HL-60/S4 treated with retinoic acid at 250 ng/mL for 4 days and 3 days (cell line): ENCODE results near the gene ZBTB46.
"Not testable (repeated sequence)": the region's sequence is repeated elsewhere in the genome, so short reads cannot be mapped to it uniquely, and the experiment has no call there.

Experiments
- in situ Hi-C: fragments of 300-500 bp; cut with MboI; formaldehyde crosslinking; loops from 2 replicates; pipeline ENCODE4 v1.7.0; 2022; ENCODE audit warnings: low sequenced_read_pairs

ZBTB46 gene

GRCh38 chr20:63819224-63819921, 11.7 kb downstream of the ZBTB46 start:
- in situ Hi-C loops, result no loop called here

DNA sequence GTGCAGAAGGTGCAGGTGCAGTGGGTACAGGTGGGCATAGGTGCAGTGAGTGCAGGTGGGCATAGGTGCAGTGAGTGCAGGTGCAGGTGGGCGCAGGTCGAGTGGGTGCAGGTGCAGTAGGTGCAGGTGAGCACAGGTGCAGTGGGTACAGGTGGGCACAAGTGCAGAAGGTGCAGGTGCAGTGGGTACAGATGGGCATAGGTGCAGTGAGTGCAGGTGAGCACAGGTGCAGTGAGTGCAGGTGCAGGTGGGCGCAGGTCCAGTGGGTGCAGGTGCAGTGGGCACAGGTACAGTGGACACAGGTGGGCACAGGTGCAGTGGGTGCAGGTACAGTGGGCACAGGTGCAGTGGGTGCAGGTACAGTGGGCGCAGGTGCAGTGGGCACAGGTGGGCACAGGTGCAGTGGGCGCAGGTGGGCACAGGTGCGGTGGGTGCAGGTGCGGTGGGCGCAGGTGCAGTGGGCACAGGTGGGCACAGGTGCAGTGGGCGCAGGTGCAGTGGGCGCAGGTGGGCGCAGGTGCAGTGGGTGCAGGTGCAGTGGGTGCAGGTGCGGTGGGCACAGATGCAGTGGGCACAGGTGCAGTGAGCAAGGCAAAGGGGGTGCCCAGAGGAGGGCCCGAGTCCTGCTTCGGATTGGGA, 15.3 kb downstream of the ZBTB46 start:
- in situ Hi-C loops, result no loop called here

DNA sequence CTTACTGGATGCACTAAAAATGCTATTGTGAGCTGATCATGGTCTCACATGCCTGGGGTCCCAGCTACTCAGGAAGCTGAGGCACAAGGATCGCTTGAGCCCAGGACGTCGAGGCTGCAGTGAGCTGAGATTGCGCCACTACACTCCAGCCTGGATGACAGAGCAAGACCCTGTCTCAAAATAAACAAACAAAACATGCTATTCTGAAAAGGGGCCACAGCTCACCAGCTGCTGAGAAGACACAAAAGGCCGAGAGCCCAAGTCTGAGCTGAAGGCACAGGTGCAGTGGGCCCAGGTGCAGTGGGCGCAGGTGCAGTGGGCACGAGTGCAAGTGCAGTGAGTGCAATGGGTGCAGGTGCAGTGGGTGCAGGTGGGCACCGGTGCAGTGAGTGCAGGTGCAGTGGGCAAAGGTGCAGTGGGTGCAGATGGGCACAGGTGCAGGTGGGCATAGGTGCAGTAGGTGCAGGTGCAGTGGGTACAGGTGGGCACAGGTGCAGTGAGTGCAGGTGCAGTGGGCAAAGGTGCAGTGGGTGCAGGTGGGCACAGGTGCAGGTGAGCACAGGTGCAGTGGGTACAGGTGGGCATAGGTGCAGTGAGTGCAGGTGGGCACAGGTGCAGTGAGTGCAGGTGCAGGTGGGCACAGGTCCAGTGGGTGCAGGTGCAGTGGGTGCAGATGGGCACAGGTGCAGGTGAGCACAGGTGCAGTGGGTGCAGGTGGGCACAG, 16.0 kb downstream of the ZBTB46 start:
- in situ Hi-C loops, result no loop called here

- in situ Hi-C loops, result no loop called here
These were observed 19.6 kb downstream of the ZBTB46 start for GRCh38 chr20:63811491-63811875.

- in situ Hi-C loops, result no loop called here
These were observed 20.2 kb downstream of the ZBTB46 start for GRCh38 chr20:63810730-63811490.

DNA sequence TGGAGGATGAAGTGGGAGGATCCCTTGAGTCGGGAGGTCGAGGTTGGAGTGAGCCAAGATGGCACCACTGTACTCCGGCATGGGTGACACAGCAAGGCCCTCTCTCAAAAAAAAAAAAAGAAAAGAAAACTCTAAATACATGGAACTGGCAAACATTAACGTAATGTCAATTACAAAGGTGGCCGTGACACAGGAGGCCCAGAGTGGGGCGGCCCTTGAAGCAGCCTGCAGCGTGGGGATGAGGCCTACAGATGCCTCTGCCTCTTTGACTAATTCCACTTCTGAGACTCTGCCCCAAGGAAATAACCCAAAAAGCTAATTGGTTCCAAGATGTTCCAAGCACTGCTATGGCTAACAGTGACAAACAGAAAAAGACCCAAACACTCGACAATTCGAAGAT, 21.2 kb downstream of the ZBTB46 start:
- in situ Hi-C loops, result no loop called here

DNA sequence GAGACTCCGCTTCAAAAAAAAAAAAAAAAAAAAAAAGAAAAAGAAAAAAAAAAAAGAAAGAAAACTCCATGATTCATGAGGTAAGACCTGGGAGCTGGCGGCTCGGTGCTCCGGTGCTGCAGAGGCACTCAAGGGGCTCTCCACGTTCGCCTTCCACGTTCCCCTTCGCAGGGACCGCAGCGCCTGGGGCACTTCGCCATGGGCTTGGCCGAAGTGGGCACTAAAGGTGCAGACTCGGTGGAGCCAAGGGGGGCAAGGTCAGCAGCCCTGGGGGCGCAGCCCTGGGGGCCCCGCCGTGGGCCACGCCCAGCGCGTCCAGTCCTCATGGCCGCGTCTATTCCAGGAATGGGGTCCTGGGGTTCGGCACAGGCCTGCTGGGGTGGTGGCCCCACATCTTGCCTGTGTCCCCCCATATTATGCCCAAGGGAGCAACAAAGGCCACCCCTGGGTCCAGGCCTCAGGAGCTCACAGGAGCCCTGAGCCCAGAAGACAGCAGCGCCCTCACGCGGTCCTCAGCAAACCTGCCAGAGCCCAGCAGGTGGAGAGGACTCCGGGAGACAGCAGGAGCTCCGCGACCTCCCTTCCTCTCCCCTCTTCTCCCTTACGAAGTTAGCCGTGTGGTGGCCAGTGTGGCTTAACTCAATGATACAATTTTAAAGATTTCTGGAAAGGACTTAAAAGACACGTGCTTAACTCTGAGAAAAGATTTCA, 21.9 kb downstream of the ZBTB46 start:
- in situ Hi-C loops, result no loop called here

- in situ Hi-C loops, result no loop called here
These were observed 22.8 kb downstream of the ZBTB46 start for GRCh38 chr20:63808145-63808724.

- in situ Hi-C loops, result no loop called here
These were observed 23.4 kb downstream of the ZBTB46 start for GRCh38 chr20:63807654-63808053.

DNA sequence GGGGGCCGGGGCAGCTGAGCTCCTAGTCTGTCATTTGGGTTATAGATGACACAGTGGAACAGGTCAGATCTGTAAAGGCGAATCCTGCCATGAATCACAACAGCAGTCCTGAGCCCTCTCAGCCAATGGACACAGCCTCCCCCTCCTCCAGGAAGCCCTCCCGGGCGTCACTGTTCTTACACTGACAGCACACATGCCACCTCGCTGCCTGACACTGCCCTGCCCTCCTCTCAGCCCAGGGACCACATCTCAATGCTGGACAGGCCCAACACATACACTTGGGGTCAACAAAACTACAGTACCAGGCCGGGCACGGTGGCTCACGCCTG, 26.8 kb downstream of the ZBTB46 start:
- in situ Hi-C loops, result no loop called here

DNA sequence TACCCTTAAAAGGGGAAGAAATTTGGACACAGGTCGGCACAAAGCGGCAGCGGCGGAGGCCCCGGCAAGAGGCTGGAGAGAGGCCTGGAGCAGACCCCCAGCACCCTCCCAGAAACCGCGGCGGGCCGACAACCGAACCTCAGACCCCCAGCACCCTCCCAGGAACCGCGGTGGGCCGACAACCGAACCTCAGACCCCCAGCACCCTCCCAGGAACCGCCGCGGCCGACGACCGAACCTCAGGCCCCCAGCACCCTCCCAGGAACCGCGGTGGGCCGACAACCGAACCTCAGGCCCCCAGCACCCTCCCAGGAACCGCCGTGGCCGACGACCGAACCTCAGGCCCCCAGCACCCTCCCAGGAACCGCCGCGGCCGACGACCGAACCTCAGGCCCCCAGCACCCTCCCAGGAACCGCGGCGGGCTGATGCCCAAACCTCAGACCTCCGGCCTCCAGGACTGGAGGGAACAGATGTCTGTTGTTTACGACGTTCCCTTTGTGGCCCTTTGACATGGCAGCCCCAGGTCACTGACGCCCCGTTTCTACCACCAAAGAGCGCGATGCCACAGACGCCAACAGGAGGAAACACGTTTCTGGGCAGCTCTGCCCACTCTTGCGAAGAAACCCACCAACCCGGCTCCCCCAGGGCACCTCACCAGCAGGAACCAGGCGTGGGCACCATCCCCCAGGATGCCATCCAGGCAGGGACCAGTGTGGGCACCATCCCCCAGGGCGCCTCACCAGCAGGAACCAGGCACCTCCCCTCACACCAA, 28.4 kb downstream of the ZBTB46 start:
- in situ Hi-C loops, result no loop called here

GRCh38 chr20:63801174-63801573, 29.9 kb downstream of the ZBTB46 start:
- in situ Hi-C loops, result not testable (repeated sequence)

GRCh38 chr20:63800411-63800810, 30.7 kb downstream of the ZBTB46 start:
- in situ Hi-C loops, result not testable (repeated sequence)

- in situ Hi-C loops, result not testable (repeated sequence)
These were observed 31.9 kb downstream of the ZBTB46 start for GRCh38 chr20:63799127-63799526.

- in situ Hi-C loops, result not testable (repeated sequence)
These were observed 33.9 kb downstream of the ZBTB46 start for GRCh38 chr20:63797175-63797574.

DNA sequence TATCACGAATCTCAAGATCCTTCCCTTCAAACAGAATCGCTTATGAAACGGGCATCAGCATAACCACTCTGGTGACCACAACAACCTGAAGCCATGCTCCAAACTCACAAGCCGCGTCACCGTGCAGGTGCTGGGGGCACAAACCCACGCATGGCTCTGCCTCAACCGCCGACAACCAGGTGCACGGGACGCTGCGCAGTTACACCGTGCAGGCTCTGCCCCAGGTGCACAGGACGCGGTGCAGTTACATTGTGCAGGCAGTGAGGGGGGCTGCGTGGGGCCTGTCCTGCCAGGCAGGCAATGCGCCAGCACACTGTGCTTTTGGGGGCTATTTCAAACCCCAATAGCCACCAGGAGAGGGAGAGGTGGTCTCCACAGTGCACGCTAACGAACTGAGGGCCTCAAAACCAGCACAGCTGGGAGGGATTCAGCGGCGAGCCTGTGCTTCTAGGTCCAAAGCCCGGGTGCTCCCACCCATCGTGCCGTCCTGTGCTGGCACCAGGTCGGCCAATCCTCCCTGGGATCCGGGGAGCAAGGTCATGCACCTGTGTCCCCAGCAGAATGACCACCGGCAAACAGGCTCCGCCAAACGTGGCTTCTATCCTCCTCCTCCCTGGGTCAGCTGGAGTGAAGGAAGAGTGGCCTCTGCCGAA, 35.8 kb downstream of the ZBTB46 start:
- in situ Hi-C loops, result no loop called here

DNA sequence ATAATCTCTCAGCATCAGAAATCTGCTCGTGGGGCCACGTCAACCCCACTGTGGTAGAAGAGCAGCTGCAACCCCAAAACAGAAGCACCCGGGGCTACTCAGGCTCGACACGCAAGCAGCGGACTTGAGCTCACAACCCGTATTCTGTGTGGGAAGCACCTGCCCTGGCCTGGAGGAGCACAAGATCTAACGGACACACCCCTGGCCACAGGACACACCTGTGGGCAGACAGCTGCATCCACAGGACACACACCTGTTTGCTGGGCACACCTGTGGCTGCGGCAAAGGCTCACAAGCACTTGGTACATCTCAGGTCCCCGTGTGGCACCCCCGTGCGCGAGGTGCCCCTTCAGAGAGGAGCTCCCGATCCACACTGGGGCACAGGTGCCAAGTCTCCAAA, 36.5 kb downstream of the ZBTB46 start:
- in situ Hi-C loops, result no loop called here

DNA sequence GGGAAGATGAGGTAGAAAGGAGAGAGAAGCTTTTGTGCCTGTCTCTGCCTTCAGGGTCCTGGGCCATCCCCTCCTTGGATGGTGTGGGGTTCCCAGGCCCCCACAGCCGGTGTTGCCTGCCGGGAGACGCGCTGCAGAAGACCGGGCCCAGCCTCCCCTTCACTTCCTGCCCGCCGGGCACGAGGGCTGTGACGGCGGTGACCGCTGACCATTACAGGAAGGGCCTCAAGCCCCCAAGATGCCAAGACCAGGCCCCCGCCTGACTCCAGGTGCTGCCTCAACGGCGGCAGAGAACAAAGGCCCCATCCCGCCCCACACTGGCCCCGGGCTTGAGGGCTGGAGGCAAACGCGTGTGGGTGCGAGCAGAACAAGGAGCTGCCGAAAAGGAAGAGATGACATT, 38.2 kb downstream of the ZBTB46 start:
- in situ Hi-C loops, result no loop called here

- in situ Hi-C loops, result no loop called here
These were observed 39.4 kb downstream of the ZBTB46 start for GRCh38 chr20:63791497-63792156.
